IMR-90 (cell line): ENCODE results near the gene DMRTC2. TPM values are rescaled to one million over a fixed set of nuclear protein-coding genes. Genes with fewer than 3 reads are reported as not detected.

ENCODE experiments used
- ATAC-seq: fragments of 200-7000 bp; cut with Tn5 transposase; 2 replicates; pipeline ENCODE4 v1.9.1; 2020; ENCODE audit warnings: low read depth, mild to moderate bottlenecking, moderate library complexity
- BruUV-seq: library from RNA; stranded (reverse); fragments of 400-500 nt; replicated peaks from 2 replicates; lab custom pipeline; 2021; lab: Mats Ljungman, UMichigan
- CTCF ChIA-PET: fragments of 300-600 bp; formaldehyde crosslinking; extraction: SDS; loops from one replicate; lab custom pipeline; 2021; ENCODE audit warnings: antibody characterized with exemption; lab: Yijun Ruan, JAX
- POLR2A ChIA-PET: fragments of 300-600 bp; sonication (Branson Sonifier 250); formaldehyde crosslinking; loops from one replicate; lab custom pipeline; 2022; ENCODE audit warnings: antibody characterized with exemption; ENCODE audit not compliant: unreplicated experiment; lab: Charles Lee
- DNase-seq: peaks from one replicate; pipeline ENCODE4 v3.0.0; 2013
- H2AFZ ChIP-seq: replicated peaks from 2 replicates; pipeline ENCODE3; 2013; ENCODE audit warnings: low read length, mild to moderate bottlenecking; ENCODE audit not compliant: poor library complexity
- H2AK5ac ChIP-seq: 2 replicates; pipeline ENCODE4 v1.6.1; 2013; ENCODE audit warnings: low read depth, low read length, inconsistent platforms
- H2AK9ac ChIP-seq: replicated peaks from 2 replicates; pipeline ENCODE3; 2013; ENCODE audit warnings: mild to moderate bottlenecking, low read depth, low read length, moderate library complexity; ENCODE audit not compliant: poor library complexity
- H2BK120ac ChIP-seq: 2 replicates; pipeline ENCODE4 v1.6.1; 2013; ENCODE audit warnings: low read depth, low read length, inconsistent platforms
- H2BK15ac ChIP-seq: 3 replicates; pipeline ENCODE4 v1.6.1; 2013; ENCODE audit warnings: low read depth, low read length, inconsistent platforms
- H2BK20ac ChIP-seq: 2 replicates; pipeline ENCODE4 v1.6.1; 2013; ENCODE audit warnings: low read depth, mild to moderate bottlenecking, inconsistent platforms, low read length, moderate library complexity
- H2BK5ac ChIP-seq: 2 replicates; pipeline ENCODE4 v1.6.1; 2013; ENCODE audit warnings: mild to moderate bottlenecking, low read depth, low read length, inconsistent platforms; ENCODE audit not compliant: poor library complexity, severe bottlenecking
- H3K14ac ChIP-seq: replicated peaks from 2 replicates; pipeline ENCODE4 v1.6.1; 2013; ENCODE audit warnings: low read depth, low read length, inconsistent platforms
- H3K18ac ChIP-seq: 2 replicates; pipeline ENCODE4 v1.6.1; 2013; ENCODE audit warnings: low read depth, low read length, control low read depth
- H3K23ac ChIP-seq: 2 replicates; pipeline ENCODE4 v1.6.1; 2013; ENCODE audit warnings: low read depth, low read length, inconsistent platforms
- H3K27ac ChIP-seq: 2 replicates; pipeline ENCODE4 v1.5.1; 2013; ENCODE audit warnings: mild to moderate bottlenecking, control low read depth, low read length; ENCODE audit not compliant: insufficient read depth
- H3K27me3 ChIP-seq: 2 replicates; pipeline ENCODE4 v1.6.1; 2013; ENCODE audit warnings: low read length; ENCODE audit not compliant: control insufficient read depth, insufficient read depth
- H3K36me3 ChIP-seq: 2 replicates; pipeline ENCODE4 v1.6.1; 2013; ENCODE audit warnings: low read length, mixed read lengths; ENCODE audit not compliant: control insufficient read depth, insufficient read depth
- H3K4ac ChIP-seq: 2 replicates; pipeline ENCODE4 v1.6.1; 2013; ENCODE audit warnings: low read depth, low read length, inconsistent platforms
- H3K4me1 ChIP-seq: 2 replicates; pipeline ENCODE4 v1.6.1; 2013; ENCODE audit warnings: low read length, mixed read lengths; ENCODE audit not compliant: control insufficient read depth, insufficient read depth
- H3K4me2 ChIP-seq: 2 replicates; pipeline ENCODE4 v1.6.1; 2013; ENCODE audit warnings: low read depth, mild to moderate bottlenecking, control low read depth, low read length, moderate library complexity
- H3K4me3 ChIP-seq: 2 replicates; pipeline ENCODE4 v1.5.1; 2013; ENCODE audit warnings: low read depth, mild to moderate bottlenecking, control low read depth, low read length, moderate library complexity; ENCODE audit not compliant: insufficient read depth
- H3K56ac ChIP-seq: 2 replicates; pipeline ENCODE4 v1.6.1; 2013; ENCODE audit warnings: low read length, inconsistent platforms; ENCODE audit not compliant: insufficient read depth; ENCODE audit errors: extremely low read depth
- H3K79me1 ChIP-seq, 2 experiments: 2 replicates each; pipeline ENCODE4 v1.6.1; 2013; ENCODE audit warnings: low read length in 2 of 2, inconsistent platforms in 1 of 2, low read depth in 1 of 2
- H3K9ac ChIP-seq: 2 replicates; pipeline ENCODE4 v1.6.1; 2013; ENCODE audit warnings: low read depth, low read length, control low read depth
- H3K9me1 ChIP-seq: 2 replicates; pipeline ENCODE4 v1.6.1; 2013; ENCODE audit warnings: low read length, inconsistent platforms; ENCODE audit not compliant: insufficient read depth
- H3K9me3 ChIP-seq: 2 replicates; pipeline ENCODE4 v1.6.1; 2013; ENCODE audit warnings: low read length; ENCODE audit not compliant: control insufficient read depth, insufficient read depth
- H4K20me1 ChIP-seq: 2 replicates; pipeline ENCODE4 v1.6.1; 2013; ENCODE audit warnings: low read length, inconsistent platforms; ENCODE audit not compliant: insufficient read depth
- H4K5ac ChIP-seq: 2 replicates; pipeline ENCODE4 v1.6.1; 2013; ENCODE audit warnings: mild to moderate bottlenecking, low read depth, low read length, control low read depth
- H4K8ac ChIP-seq, 2 experiments: 2 replicates each; pipeline ENCODE4 v1.6.1; 2013; ENCODE audit warnings: low read depth in 2 of 2, low read length in 2 of 2, control low read depth in 1 of 2, inconsistent platforms in 1 of 2
- H4K91ac ChIP-seq: 2 replicates; pipeline ENCODE4 v1.6.1; 2013; ENCODE audit warnings: low read depth, low read length, inconsistent platforms; ENCODE audit not compliant: insufficient read depth
- BHLHE40 ChIP-seq: fragments of 150-350 bp; IDR thresholded peaks from 2 replicates; pipeline ENCODE4 v1.6.1; 2016; ENCODE audit warnings: mild to moderate bottlenecking, low read depth, low read length
- CEBPB ChIP-seq: IDR thresholded peaks from 2 replicates; pipeline ENCODE4 v1.6.1; 2012; ENCODE audit warnings: low read depth, low read length, improper control_type of control experiment
- CHD1 ChIP-seq: IDR thresholded peaks from 2 replicates; pipeline ENCODE4 v1.6.1; 2012; ENCODE audit warnings: low read depth, low read length, improper control_type of control experiment
- CTCF ChIP-seq: conservative IDR thresholded peaks from 2 replicates; pipeline ENCODE4 v1.5.1; 2012; ENCODE audit warnings: mild to moderate bottlenecking, low read depth, low read length, improper control_type of control experiment
- FOS ChIP-seq: fragments of 150-350 bp; IDR thresholded peaks from 2 replicates; pipeline ENCODE4 v1.6.1; 2016; ENCODE audit warnings: low read depth, low read length
- MAFK ChIP-seq: IDR thresholded peaks from 2 replicates; pipeline ENCODE4 v1.6.1; 2012; ENCODE audit warnings: low read depth, low read length, improper control_type of control experiment
- MAZ ChIP-seq: IDR thresholded peaks from 2 replicates; pipeline ENCODE4 v1.6.1; 2012; ENCODE audit warnings: low read depth, mild to moderate bottlenecking, low read length, improper control_type of control experiment, moderate library complexity, borderline replicate concordance
- NFE2L2 ChIP-seq: fragments of 150-350 bp; IDR thresholded peaks from 2 replicates; pipeline ENCODE4 v1.6.1; 2016; ENCODE audit warnings: low read depth, mild to moderate bottlenecking, low read length
- RAD21 ChIP-seq: IDR thresholded peaks from 2 replicates; pipeline ENCODE4 v1.6.1; 2012; ENCODE audit warnings: low read length, improper control_type of control experiment
- RCOR1 ChIP-seq: IDR thresholded peaks from 2 replicates; pipeline ENCODE4 v1.6.1; 2012; ENCODE audit warnings: mild to moderate bottlenecking, low read length, improper control_type of control experiment; ENCODE audit not compliant: insufficient replicate concordance
- RFX5 ChIP-seq: IDR thresholded peaks from 2 replicates; pipeline ENCODE4 v1.8.0; 2012; ENCODE audit warnings: low read depth, mild to moderate bottlenecking, low read length, moderate library complexity
- SMC3 ChIP-seq: fragments of 150-350 bp; IDR thresholded peaks from 2 replicates; pipeline ENCODE4 v1.6.1; 2016; ENCODE audit warnings: low read depth, mild to moderate bottlenecking, antibody characterized with exemption, low read length, moderate library complexity
- USF2 ChIP-seq: fragments of 150-350 bp; IDR thresholded peaks from 2 replicates; pipeline ENCODE4 v1.6.1; 2017; ENCODE audit warnings: mild to moderate bottlenecking, antibody characterized with exemption, low read length, low read depth
- WGBS, 2 experiments: methylation state at CpG; one replicate each; pipeline versions ENCODE4 v1.1.5 to v1.1.7; 2013; ENCODE audit warnings: missing lambda C conversion rate in 2 of 2; ENCODE audit not compliant: insufficient read length in 1 of 2; ENCODE audit errors: extremely low coverage in 2 of 2; 5-methylcytosine and 5-hydroxymethylcytosine counted together
- dilution Hi-C: fragments of 300-500 bp; cut with HindIII; formaldehyde crosslinking; loops from one replicate; pipeline ENCODE4 v1.14.3; 2018; ENCODE audit warnings: low sequenced_read_pairs; ENCODE audit not compliant: unreplicated experiment
- in situ Hi-C: fragments of 300-500 bp; cut with MboI; formaldehyde crosslinking; loops from 3 replicates; pipeline ENCODE4 v1.14.3; 2019; ENCODE audit warnings: low sequenced_read_pairs, inconsistent platforms, mixed read lengths
- intact Hi-C: fragments of 100-400 bp; cut with micrococcal nuclease; formaldehyde crosslinking; loops from 2 replicates; pipeline ENCODE4 v1.10.0; 2022
- polyA plus RNA-seq, 3 experiments: library from polyadenylated mRNA; depleted of rRNA; stranded (reverse); fragments of >200 nt; gene quantifications; 2 replicates each; pipeline ENCODE4 v1.2.3, GENCODE V29; 2012; ENCODE audit warnings: low replicate concordance in 1 of 3
- total RNA-seq: library from RNA; depleted of rRNA; stranded (reverse); fragments of >200 nt; gene quantifications from 2 replicates; pipeline ENCODE4 v1.2.3, GENCODE V29; 2012
- TF ChIP-seq, protein P1 (sequence below): fragments of 150-350 bp; IDR thresholded peaks from 2 replicates; pipeline ENCODE4 v1.6.1; 2016; ENCODE audit warnings: low read depth, mild to moderate bottlenecking, low read length, moderate library complexity, borderline replicate concordance

The DMRTC2 gene
- total and polyA plus RNA-seq, 2 of the 4 experiments (the other 2 are of a cell fraction) = not detected

DNA sequence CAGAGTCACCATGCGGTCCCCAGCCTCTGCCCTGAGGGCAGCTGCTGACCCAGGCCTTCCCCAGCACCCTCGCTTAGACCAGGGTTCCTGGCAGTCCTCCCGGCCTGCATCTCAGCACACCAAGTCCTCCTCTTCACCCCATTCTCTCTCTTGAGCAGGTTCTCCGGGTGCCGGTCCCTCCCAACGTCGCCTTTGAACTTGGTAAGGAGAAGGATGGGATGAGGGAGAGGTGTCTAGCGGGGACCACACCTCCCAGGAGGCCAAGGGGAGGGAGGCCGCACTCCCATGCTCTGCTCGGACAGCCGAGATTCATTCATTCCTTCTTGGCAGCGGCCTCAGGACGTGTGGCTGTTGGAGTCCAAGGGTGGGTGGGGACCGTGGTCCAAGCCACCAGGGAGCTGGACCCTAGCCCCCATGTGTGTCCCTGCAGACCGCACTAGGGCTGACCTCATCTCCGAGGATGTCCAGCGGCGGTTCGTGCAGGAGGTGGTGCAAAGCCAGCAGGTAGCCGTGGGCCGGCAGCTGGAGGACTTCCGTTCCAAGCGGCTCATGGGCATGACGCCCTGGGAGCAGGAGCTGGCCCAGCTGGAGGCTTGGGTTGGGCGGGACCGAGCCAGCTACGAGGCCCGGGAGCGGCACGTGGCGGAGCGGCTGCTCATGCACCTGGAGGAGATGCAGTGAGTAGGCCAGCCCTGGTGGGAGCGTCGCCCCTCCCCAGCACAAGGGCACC, 47.5 kb downstream of the DMRTC2 start:
- no peak overlapping the region for H3K56ac ChIP-seq
- H2AK9ac ChIP-seq = no peak overlapping the region
- no peak overlapping the region for H4K8ac ChIP-seq
- ChIA-PET CTCF (no interaction called here), POLR2A (no interaction called here)
- in situ Hi-C loops = no loop called here
- H3K9me1 ChIP-seq = no peaks in the 10 kb centered on the region
- DNase-seq = no peak
- H3K9ac ChIP-seq = no peak overlapping the region
- H3K4me2 ChIP-seq = no peak overlapping the region
- no peak overlapping the region for H3K18ac ChIP-seq
- no peak overlapping the region for H3K4ac ChIP-seq
- dilution Hi-C loops = no loop called here
- TF ChIP-seq CEBPB = no peak
- TF ChIP-seq NFE2L2 = no peak
- no peak for TF ChIP-seq RCOR1
- no peak for TF ChIP-seq CTCF
- TF ChIP-seq RFX5 = no peak
- TF ChIP-seq RAD21 = no peak
- no peak for TF ChIP-seq CHD1
- TF ChIP-seq BHLHE40 = no peak
- no peak for TF ChIP-seq MAZ
- TF ChIP-seq USF2 = no peak
- TF ChIP-seq MAFK = no peak
- TF ChIP-seq SMC3 = no peak
- TF ChIP-seq FOS = no peak
- TF ChIP-seq, protein P1, sequence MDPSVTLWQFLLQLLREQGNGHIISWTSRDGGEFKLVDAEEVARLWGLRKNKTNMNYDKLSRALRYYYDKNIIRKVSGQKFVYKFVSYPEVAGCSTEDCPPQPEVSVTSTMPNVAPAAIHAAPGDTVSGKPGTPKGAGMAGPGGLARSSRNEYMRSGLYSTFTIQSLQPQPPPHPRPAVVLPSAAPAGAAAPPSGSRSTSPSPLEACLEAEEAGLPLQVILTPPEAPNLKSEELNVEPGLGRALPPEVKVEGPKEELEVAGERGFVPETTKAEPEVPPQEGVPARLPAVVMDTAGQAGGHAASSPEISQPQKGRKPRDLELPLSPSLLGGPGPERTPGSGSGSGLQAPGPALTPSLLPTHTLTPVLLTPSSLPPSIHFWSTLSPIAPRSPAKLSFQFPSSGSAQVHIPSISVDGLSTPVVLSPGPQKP = no peak
- H4K91ac ChIP-seq = no peak overlapping the region
- H3K36me3 ChIP-seq = peaks cover 56% of the 10 kb centered on the region
- H3K27ac ChIP-seq = no peak overlapping the region
- no peaks in the 10 kb centered on the region for H3K4me1 ChIP-seq
- peaks cover 9 to 32% of the 10 kb centered on the region in 2 experiments; a peak in 3 of 4 replicates for H3K79me1 ChIP-seq
- no peak for ATAC-seq
- no peak overlapping the region for H2BK5ac ChIP-seq
- whole genome bisulfite sequencing, 2 experiments = 95% methylated on average over 22 of the region's 34 CpGs; no CpG with 5 or more reads in 1 of the 2 experiments
- BruUV-seq = no TSS peak
- H3K23ac ChIP-seq = no peak overlapping the region
- H2AK5ac ChIP-seq = no peak overlapping the region
- no peak overlapping the region for H2BK20ac ChIP-seq
- H3K27me3 ChIP-seq = no peaks in the 10 kb centered on the region
- no peak overlapping the region for H2BK120ac ChIP-seq
- H3K14ac ChIP-seq = no peak overlapping the region
- H2AFZ ChIP-seq = no peak overlapping the region
- peaks cover 23% of the 10 kb centered on the region for H4K20me1 ChIP-seq
- intact Hi-C loops = no loop called here
- no peak overlapping the region for H4K5ac ChIP-seq
- H3K9me3 ChIP-seq = no peaks in the 10 kb centered on the region
- no peak overlapping the region for H2BK15ac ChIP-seq
- no peak overlapping the region for H3K4me3 ChIP-seq
